IMR-90 (cell line): ENCODE measurements around the gene ADCY2. TPM values are rescaled to one million over a fixed set of nuclear protein-coding genes. Genes with fewer than 3 reads are reported as not detected.

Source experiments
- ATAC-seq: fragments of 200-7000 bp; cut with Tn5 transposase; 2 replicates; pipeline ENCODE4 v1.9.1; 2020; ENCODE audit warnings: low read depth, mild to moderate bottlenecking, moderate library complexity
- BruUV-seq: library from RNA; stranded (reverse); fragments of 400-500 nt; replicated peaks from 2 replicates; lab custom pipeline; 2021; lab: Mats Ljungman, UMichigan
- CTCF ChIA-PET: fragments of 300-600 bp; formaldehyde crosslinking; extraction: SDS; loops from one replicate; lab custom pipeline; 2021; ENCODE audit warnings: antibody characterized with exemption; lab: Yijun Ruan, JAX
- POLR2A ChIA-PET: fragments of 300-600 bp; sonication (Branson Sonifier 250); formaldehyde crosslinking; loops from one replicate; lab custom pipeline; 2022; ENCODE audit warnings: antibody characterized with exemption; ENCODE audit not compliant: unreplicated experiment; lab: Charles Lee
- DNase-seq: peaks from one replicate; pipeline ENCODE4 v3.0.0; 2013
- H2AFZ ChIP-seq: replicated peaks from 2 replicates; pipeline ENCODE3; 2013; ENCODE audit warnings: low read length, mild to moderate bottlenecking; ENCODE audit not compliant: poor library complexity
- H2AK5ac ChIP-seq: 2 replicates; pipeline ENCODE4 v1.6.1; 2013; ENCODE audit warnings: low read depth, low read length, inconsistent platforms
- H2AK9ac ChIP-seq: replicated peaks from 2 replicates; pipeline ENCODE3; 2013; ENCODE audit warnings: mild to moderate bottlenecking, low read depth, low read length, moderate library complexity; ENCODE audit not compliant: poor library complexity
- H2BK120ac ChIP-seq: 2 replicates; pipeline ENCODE4 v1.6.1; 2013; ENCODE audit warnings: low read depth, low read length, inconsistent platforms
- H2BK15ac ChIP-seq: 3 replicates; pipeline ENCODE4 v1.6.1; 2013; ENCODE audit warnings: low read depth, low read length, inconsistent platforms
- H2BK20ac ChIP-seq: 2 replicates; pipeline ENCODE4 v1.6.1; 2013; ENCODE audit warnings: low read depth, mild to moderate bottlenecking, inconsistent platforms, low read length, moderate library complexity
- H2BK5ac ChIP-seq: 2 replicates; pipeline ENCODE4 v1.6.1; 2013; ENCODE audit warnings: mild to moderate bottlenecking, low read depth, low read length, inconsistent platforms; ENCODE audit not compliant: poor library complexity, severe bottlenecking
- H3K14ac ChIP-seq: replicated peaks from 2 replicates; pipeline ENCODE4 v1.6.1; 2013; ENCODE audit warnings: low read depth, low read length, inconsistent platforms
- H3K18ac ChIP-seq: 2 replicates; pipeline ENCODE4 v1.6.1; 2013; ENCODE audit warnings: low read depth, low read length, control low read depth
- H3K23ac ChIP-seq: 2 replicates; pipeline ENCODE4 v1.6.1; 2013; ENCODE audit warnings: low read depth, low read length, inconsistent platforms
- H3K27ac ChIP-seq: 2 replicates; pipeline ENCODE4 v1.5.1; 2013; ENCODE audit warnings: mild to moderate bottlenecking, control low read depth, low read length; ENCODE audit not compliant: insufficient read depth
- H3K27me3 ChIP-seq: 2 replicates; pipeline ENCODE4 v1.6.1; 2013; ENCODE audit warnings: low read length; ENCODE audit not compliant: control insufficient read depth, insufficient read depth
- H3K36me3 ChIP-seq: 2 replicates; pipeline ENCODE4 v1.6.1; 2013; ENCODE audit warnings: low read length, mixed read lengths; ENCODE audit not compliant: control insufficient read depth, insufficient read depth
- H3K4ac ChIP-seq: 2 replicates; pipeline ENCODE4 v1.6.1; 2013; ENCODE audit warnings: low read depth, low read length, inconsistent platforms
- H3K4me1 ChIP-seq: 2 replicates; pipeline ENCODE4 v1.6.1; 2013; ENCODE audit warnings: low read length, mixed read lengths; ENCODE audit not compliant: control insufficient read depth, insufficient read depth
- H3K4me2 ChIP-seq: 2 replicates; pipeline ENCODE4 v1.6.1; 2013; ENCODE audit warnings: low read depth, mild to moderate bottlenecking, control low read depth, low read length, moderate library complexity
- H3K4me3 ChIP-seq: 2 replicates; pipeline ENCODE4 v1.5.1; 2013; ENCODE audit warnings: low read depth, mild to moderate bottlenecking, control low read depth, low read length, moderate library complexity; ENCODE audit not compliant: insufficient read depth
- H3K56ac ChIP-seq: 2 replicates; pipeline ENCODE4 v1.6.1; 2013; ENCODE audit warnings: low read length, inconsistent platforms; ENCODE audit not compliant: insufficient read depth; ENCODE audit errors: extremely low read depth
- H3K79me1 ChIP-seq, 2 experiments: 2 replicates each; pipeline ENCODE4 v1.6.1; 2013; ENCODE audit warnings: low read length in 2 of 2, inconsistent platforms in 1 of 2, low read depth in 1 of 2
- H3K9ac ChIP-seq: 2 replicates; pipeline ENCODE4 v1.6.1; 2013; ENCODE audit warnings: low read depth, low read length, control low read depth
- H3K9me1 ChIP-seq: 2 replicates; pipeline ENCODE4 v1.6.1; 2013; ENCODE audit warnings: low read length, inconsistent platforms; ENCODE audit not compliant: insufficient read depth
- H3K9me3 ChIP-seq: 2 replicates; pipeline ENCODE4 v1.6.1; 2013; ENCODE audit warnings: low read length; ENCODE audit not compliant: control insufficient read depth, insufficient read depth
- H4K20me1 ChIP-seq: 2 replicates; pipeline ENCODE4 v1.6.1; 2013; ENCODE audit warnings: low read length, inconsistent platforms; ENCODE audit not compliant: insufficient read depth
- H4K5ac ChIP-seq: 2 replicates; pipeline ENCODE4 v1.6.1; 2013; ENCODE audit warnings: mild to moderate bottlenecking, low read depth, low read length, control low read depth
- H4K8ac ChIP-seq, 2 experiments: 2 replicates each; pipeline ENCODE4 v1.6.1; 2013; ENCODE audit warnings: low read depth in 2 of 2, low read length in 2 of 2, control low read depth in 1 of 2, inconsistent platforms in 1 of 2
- H4K91ac ChIP-seq: 2 replicates; pipeline ENCODE4 v1.6.1; 2013; ENCODE audit warnings: low read depth, low read length, inconsistent platforms; ENCODE audit not compliant: insufficient read depth
- BHLHE40 ChIP-seq: fragments of 150-350 bp; IDR thresholded peaks from 2 replicates; pipeline ENCODE4 v1.6.1; 2016; ENCODE audit warnings: mild to moderate bottlenecking, low read depth, low read length
- CEBPB ChIP-seq: IDR thresholded peaks from 2 replicates; pipeline ENCODE4 v1.6.1; 2012; ENCODE audit warnings: low read depth, low read length, improper control_type of control experiment
- FOS ChIP-seq: fragments of 150-350 bp; IDR thresholded peaks from 2 replicates; pipeline ENCODE4 v1.6.1; 2016; ENCODE audit warnings: low read depth, low read length
- MAFK ChIP-seq: IDR thresholded peaks from 2 replicates; pipeline ENCODE4 v1.6.1; 2012; ENCODE audit warnings: low read depth, low read length, improper control_type of control experiment
- MAZ ChIP-seq: IDR thresholded peaks from 2 replicates; pipeline ENCODE4 v1.6.1; 2012; ENCODE audit warnings: low read depth, mild to moderate bottlenecking, low read length, improper control_type of control experiment, moderate library complexity, borderline replicate concordance
- MXI1 ChIP-seq: IDR thresholded peaks from 2 replicates; pipeline ENCODE4 v1.6.1; 2012; ENCODE audit warnings: low read depth, mild to moderate bottlenecking, low read length, moderate library complexity, borderline replicate concordance
- NFE2L2 ChIP-seq: fragments of 150-350 bp; IDR thresholded peaks from 2 replicates; pipeline ENCODE4 v1.6.1; 2016; ENCODE audit warnings: low read depth, mild to moderate bottlenecking, low read length
- POLR2A ChIP-seq: IDR thresholded peaks from 2 replicates; pipeline ENCODE4 v1.6.1; 2012; ENCODE audit warnings: mild to moderate bottlenecking, low read depth, low read length
- RAD21 ChIP-seq: IDR thresholded peaks from 2 replicates; pipeline ENCODE4 v1.6.1; 2012; ENCODE audit warnings: low read length, improper control_type of control experiment
- RFX5 ChIP-seq: IDR thresholded peaks from 2 replicates; pipeline ENCODE4 v1.8.0; 2012; ENCODE audit warnings: low read depth, mild to moderate bottlenecking, low read length, moderate library complexity
- SMC3 ChIP-seq: fragments of 150-350 bp; IDR thresholded peaks from 2 replicates; pipeline ENCODE4 v1.6.1; 2016; ENCODE audit warnings: low read depth, mild to moderate bottlenecking, antibody characterized with exemption, low read length, moderate library complexity
- WGBS, 2 experiments: methylation state at CpG; one replicate each; pipeline versions ENCODE4 v1.1.5 to v1.1.7; 2013; ENCODE audit warnings: missing lambda C conversion rate in 2 of 2; ENCODE audit not compliant: insufficient read length in 1 of 2; ENCODE audit errors: extremely low coverage in 2 of 2; 5-methylcytosine and 5-hydroxymethylcytosine counted together
- dilution Hi-C: fragments of 300-500 bp; cut with HindIII; formaldehyde crosslinking; loops from one replicate; pipeline ENCODE4 v1.14.3; 2018; ENCODE audit warnings: low sequenced_read_pairs; ENCODE audit not compliant: unreplicated experiment
- in situ Hi-C: fragments of 300-500 bp; cut with MboI; formaldehyde crosslinking; loops from 3 replicates; pipeline ENCODE4 v1.14.3; 2019; ENCODE audit warnings: low sequenced_read_pairs, inconsistent platforms, mixed read lengths
- intact Hi-C: fragments of 100-400 bp; cut with micrococcal nuclease; formaldehyde crosslinking; loops from 2 replicates; pipeline ENCODE4 v1.10.0; 2022
- polyA plus RNA-seq, 3 experiments: library from polyadenylated mRNA; depleted of rRNA; stranded (reverse); fragments of >200 nt; gene quantifications; 2 replicates each; pipeline ENCODE4 v1.2.3, GENCODE V29; 2012; ENCODE audit warnings: low replicate concordance in 1 of 3
- total RNA-seq: library from RNA; depleted of rRNA; stranded (reverse); fragments of >200 nt; gene quantifications from 2 replicates; pipeline ENCODE4 v1.2.3, GENCODE V29; 2012
- TF ChIP-seq, protein P1 (sequence below): fragments of 150-350 bp; IDR thresholded peaks from 2 replicates; pipeline ENCODE4 v1.6.1; 2017; ENCODE audit warnings: mild to moderate bottlenecking, antibody characterized with exemption, low read length, low read depth
- TF ChIP-seq, protein P2 (sequence below): conservative IDR thresholded peaks from 2 replicates; pipeline ENCODE4 v1.5.1; 2012; ENCODE audit warnings: mild to moderate bottlenecking, low read depth, low read length, improper control_type of control experiment

ADCY2 gene
- total and polyA plus RNA-seq, 2 of the 4 experiments (the other 2 are of a cell fraction), result not detected

DNA sequence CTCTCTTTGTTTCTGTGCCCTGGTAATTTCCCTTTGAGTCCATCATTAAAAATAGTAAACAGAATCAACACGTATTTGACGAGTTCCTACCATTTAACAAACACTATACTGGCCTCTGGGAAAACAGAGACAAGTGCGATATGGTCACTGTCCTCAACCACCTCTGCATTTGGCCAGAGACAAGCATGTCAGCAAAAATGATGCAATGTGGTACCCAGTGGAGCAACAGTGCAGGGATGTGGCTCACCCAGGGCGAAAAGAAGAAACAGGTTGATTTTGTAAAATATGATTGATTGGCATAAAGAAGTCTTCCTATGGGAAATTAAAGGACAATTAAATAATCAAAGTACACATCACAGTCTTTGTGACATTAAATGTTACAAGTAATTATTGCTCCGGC is 355.9 kb downstream of the ADCY2 start:
- intact Hi-C loops, result no loop called here
- no peak overlapping the region for H2AK5ac ChIP-seq

More for the DNA sequence above, 355.9 kb downstream of the ADCY2 start:
- H4K20me1 ChIP-seq, result no peaks in the 10 kb centered on the region
- H3K36me3 ChIP-seq, result no peaks in the 10 kb centered on the region
- no peak overlapping the region for H3K14ac ChIP-seq
- no peak overlapping the region for H2AFZ ChIP-seq
- H3K18ac ChIP-seq, result no peak overlapping the region
- H3K79me1 ChIP-seq, result no peaks in the 10 kb centered on the region
- TF ChIP-seq MXI1, result no peak
- TF ChIP-seq NFE2L2, result no peak
- TF ChIP-seq FOS, result no peak
- TF ChIP-seq CEBPB, result no peak
- no peak for TF ChIP-seq RAD21
- TF ChIP-seq POLR2A, result no peak
- TF ChIP-seq BHLHE40, result no peak
- no peak for TF ChIP-seq MAFK
- no peak for TF ChIP-seq SMC3
- TF ChIP-seq, protein P1, sequence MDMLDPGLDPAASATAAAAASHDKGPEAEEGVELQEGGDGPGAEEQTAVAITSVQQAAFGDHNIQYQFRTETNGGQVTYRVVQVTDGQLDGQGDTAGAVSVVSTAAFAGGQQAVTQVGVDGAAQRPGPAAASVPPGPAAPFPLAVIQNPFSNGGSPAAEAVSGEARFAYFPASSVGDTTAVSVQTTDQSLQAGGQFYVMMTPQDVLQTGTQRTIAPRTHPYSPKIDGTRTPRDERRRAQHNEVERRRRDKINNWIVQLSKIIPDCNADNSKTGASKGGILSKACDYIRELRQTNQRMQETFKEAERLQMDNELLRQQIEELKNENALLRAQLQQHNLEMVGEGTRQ, result no peak
- TF ChIP-seq RFX5, result no peak
- TF ChIP-seq, protein P2, sequence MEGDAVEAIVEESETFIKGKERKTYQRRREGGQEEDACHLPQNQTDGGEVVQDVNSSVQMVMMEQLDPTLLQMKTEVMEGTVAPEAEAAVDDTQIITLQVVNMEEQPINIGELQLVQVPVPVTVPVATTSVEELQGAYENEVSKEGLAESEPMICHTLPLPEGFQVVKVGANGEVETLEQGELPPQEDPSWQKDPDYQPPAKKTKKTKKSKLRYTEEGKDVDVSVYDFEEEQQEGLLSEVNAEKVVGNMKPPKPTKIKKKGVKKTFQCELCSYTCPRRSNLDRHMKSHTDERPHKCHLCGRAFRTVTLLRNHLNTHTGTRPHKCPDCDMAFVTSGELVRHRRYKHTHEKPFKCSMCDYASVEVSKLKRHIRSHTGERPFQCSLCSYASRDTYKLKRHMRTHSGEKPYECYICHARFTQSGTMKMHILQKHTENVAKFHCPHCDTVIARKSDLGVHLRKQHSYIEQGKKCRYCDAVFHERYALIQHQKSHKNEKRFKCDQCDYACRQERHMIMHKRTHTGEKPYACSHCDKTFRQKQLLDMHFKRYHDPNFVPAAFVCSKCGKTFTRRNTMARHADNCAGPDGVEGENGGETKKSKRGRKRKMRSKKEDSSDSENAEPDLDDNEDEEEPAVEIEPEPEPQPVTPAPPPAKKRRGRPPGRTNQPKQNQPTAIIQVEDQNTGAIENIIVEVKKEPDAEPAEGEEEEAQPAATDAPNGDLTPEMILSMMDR, result no peak
- no peak for TF ChIP-seq MAZ
- whole genome bisulfite sequencing, 2 experiments, result no CpG with 5 or more reads among the region's 5 CpGs
- H3K9me1 ChIP-seq, result no peaks in the 10 kb centered on the region
- H3K4me3 ChIP-seq, result no peak overlapping the region
- DNase-seq (no peak), ATAC-seq (no peak)
- H4K91ac ChIP-seq, result no peak overlapping the region
- H3K27me3 ChIP-seq, result no peaks in the 10 kb centered on the region
- no peak overlapping the region for H3K23ac ChIP-seq
- H3K4me1 ChIP-seq, result no peaks in the 10 kb centered on the region
- no peak overlapping the region for H2BK5ac ChIP-seq
- H3K27ac ChIP-seq, result no peak overlapping the region
- CTCF ChIA-PET, result no interaction called here
- H2BK20ac ChIP-seq, result no peak overlapping the region
- no peak overlapping the region for H4K5ac ChIP-seq
- POLR2A ChIA-PET, result no interaction called here
- H4K8ac ChIP-seq, result no peak overlapping the region
- no peak overlapping the region for H3K4ac ChIP-seq
- H2BK120ac ChIP-seq, result no peak overlapping the region
- BruUV-seq, result no TSS peak
- no peak overlapping the region for H2AK9ac ChIP-seq
- no peak overlapping the region for H2BK15ac ChIP-seq
- in situ Hi-C loops, result no loop called here
- H3K9ac ChIP-seq, result no peak overlapping the region
- H3K56ac ChIP-seq, result no peak overlapping the region
- H3K4me2 ChIP-seq, result no peak overlapping the region
- dilution Hi-C loops, result no loop called here
- no peaks in the 10 kb centered on the region for H3K9me3 ChIP-seq
